Epithelial cell of proximal tubule (primary cell): ENCODE measurements around the gene STUB1. TPM values are rescaled to one million over a fixed set of nuclear protein-coding genes. Genes with fewer than 3 reads are reported as not detected.

Source experiments
- DNase-seq: peaks from one replicate; pipeline ENCODE4 v3.0.0-alpha.2; 2011; ENCODE audit warnings: low read depth
- H3K4me3 ChIP-seq: 2 replicates; pipeline ENCODE4 v1.5.1; 2011; ENCODE audit warnings: low read depth, mild to moderate bottlenecking, low read length
- CTCF ChIP-seq: conservative IDR thresholded peaks from 2 replicates; pipeline ENCODE4 v1.5.1; 2012; ENCODE audit warnings: low read depth, mild to moderate bottlenecking, low read length
- total RNA-seq: library from RNA; depleted of rRNA; stranded (reverse); fragments of >200 nt; gene quantifications from 2 replicates; pipeline ENCODE4 v1.2.3, GENCODE V29; 2015

STUB1 gene
- total RNA-seq, 1 donor from 2014 or later = 158 TPM

GRCh38 chr16:667113-667779, 13.0 kb upstream of the STUB1 start:
- no peak overlapping the region for H3K4me3 ChIP-seq

GRCh38 chr16:667780-668518, 12.3 kb upstream of the STUB1 start, which contains the start of gene RHOT2:
Gene RHOT2 (plus strand): TSS chr16:668132. CDS start chr16:668200, 68 bp downstream.
- DNase-seq = no peak
- TF ChIP-seq CTCF = peak; percentile 69
- H3K4me3 ChIP-seq = peak within 1 kb of the TSS; percentile 98

More at GRCh38 chr16:667113-667779, 13.0 kb upstream of the STUB1 start:
- TF ChIP-seq CTCF = no peak
- DNase-seq = no peak

GRCh38 chr16:668519-669171, 11.6 kb upstream of the STUB1 start:
- TF ChIP-seq CTCF = no peak
- DNase-seq = no peak

GRCh38 chr16:669666-670065, 10.5 kb upstream of the STUB1 start:
- TF ChIP-seq CTCF = no peak
- H3K4me3 ChIP-seq = no peak overlapping the region
- no peak for DNase-seq

More at GRCh38 chr16:668519-669171, 11.6 kb upstream of the STUB1 start:
- peak overlapping the region; percentile 98 for H3K4me3 ChIP-seq

GRCh38 chr16:670485-671352, 9.5 kb upstream of the STUB1 start:
- no peak overlapping the region for H3K4me3 ChIP-seq
- no peak for DNase-seq
- TF ChIP-seq CTCF = no peak

GRCh38 chr16:671353-672131, 8.7 kb upstream of the STUB1 start:
- no peak for DNase-seq
- TF ChIP-seq CTCF = no peak
- no peak overlapping the region for H3K4me3 ChIP-seq
